Measurements from ENCODE around the gene OGFR. TPM values are rescaled to one million over a fixed set of nuclear protein-coding genes. Genes with fewer than 3 reads are reported as not detected.

The OGFR gene
- total RNA-seq, 1 donor from 2014 or later, result 43.7 TPM

DNA sequence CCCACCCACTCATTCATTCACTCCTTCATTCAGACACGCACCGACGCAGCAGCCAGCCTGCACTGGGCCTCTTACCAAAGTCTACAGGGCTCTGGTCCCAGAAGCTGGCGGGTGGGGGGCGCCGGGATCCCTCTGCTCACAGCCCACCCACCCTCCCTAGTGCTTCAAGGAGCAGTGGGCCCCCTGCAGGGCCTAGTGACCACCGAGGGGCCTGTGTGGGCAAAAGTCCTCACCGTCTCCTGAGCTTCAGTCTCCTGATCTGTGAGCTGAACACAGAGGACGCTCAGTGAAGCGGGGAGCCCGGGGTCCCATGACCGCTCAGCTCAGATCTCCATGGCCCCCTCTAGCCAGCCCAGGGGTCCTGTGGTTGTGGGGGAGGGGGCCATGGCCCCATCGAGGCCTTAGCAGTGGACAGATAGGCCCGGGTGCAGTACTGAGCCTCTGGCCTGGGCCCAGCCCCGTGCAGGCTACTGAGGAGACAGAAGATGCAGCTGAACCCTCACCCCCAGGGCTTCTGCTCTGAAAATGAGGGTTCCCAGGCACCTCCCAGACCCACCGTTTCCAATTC lies 41.8 kb upstream of the OGFR start:
- intact Hi-C loops (cut with DNase I), result no loop called here
- Histone ChIP-seq H3K4me1 (peaks cover under 1% of the 10 kb centered on the region), H3K36me3 (no peaks in the 10 kb centered on the region), H3K9me3 (no peaks in the 10 kb centered on the region), H3K27ac (no peak overlapping the region), H3K27me3 (no peaks in the 10 kb centered on the region), H3K4me3 (no peak overlapping the region)
- TF ChIP-seq POLR2A (IDR thresholded peaks at IDR 0.05), result no peak
- TF ChIP-seq POLR2AphosphoS5 (IDR thresholded peaks at IDR 0.05; ENCODE audit: insufficient read depth in 1 of 2, low read depth in 1 of 2), result no peak
- TF ChIP-seq, protein P1, sequence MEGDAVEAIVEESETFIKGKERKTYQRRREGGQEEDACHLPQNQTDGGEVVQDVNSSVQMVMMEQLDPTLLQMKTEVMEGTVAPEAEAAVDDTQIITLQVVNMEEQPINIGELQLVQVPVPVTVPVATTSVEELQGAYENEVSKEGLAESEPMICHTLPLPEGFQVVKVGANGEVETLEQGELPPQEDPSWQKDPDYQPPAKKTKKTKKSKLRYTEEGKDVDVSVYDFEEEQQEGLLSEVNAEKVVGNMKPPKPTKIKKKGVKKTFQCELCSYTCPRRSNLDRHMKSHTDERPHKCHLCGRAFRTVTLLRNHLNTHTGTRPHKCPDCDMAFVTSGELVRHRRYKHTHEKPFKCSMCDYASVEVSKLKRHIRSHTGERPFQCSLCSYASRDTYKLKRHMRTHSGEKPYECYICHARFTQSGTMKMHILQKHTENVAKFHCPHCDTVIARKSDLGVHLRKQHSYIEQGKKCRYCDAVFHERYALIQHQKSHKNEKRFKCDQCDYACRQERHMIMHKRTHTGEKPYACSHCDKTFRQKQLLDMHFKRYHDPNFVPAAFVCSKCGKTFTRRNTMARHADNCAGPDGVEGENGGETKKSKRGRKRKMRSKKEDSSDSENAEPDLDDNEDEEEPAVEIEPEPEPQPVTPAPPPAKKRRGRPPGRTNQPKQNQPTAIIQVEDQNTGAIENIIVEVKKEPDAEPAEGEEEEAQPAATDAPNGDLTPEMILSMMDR (IDR thresholded peaks at IDR 0.05), result no peak
- no peak for DNase-seq (ENCODE audit: extremely low spot score in 2 of 2)

DNA sequence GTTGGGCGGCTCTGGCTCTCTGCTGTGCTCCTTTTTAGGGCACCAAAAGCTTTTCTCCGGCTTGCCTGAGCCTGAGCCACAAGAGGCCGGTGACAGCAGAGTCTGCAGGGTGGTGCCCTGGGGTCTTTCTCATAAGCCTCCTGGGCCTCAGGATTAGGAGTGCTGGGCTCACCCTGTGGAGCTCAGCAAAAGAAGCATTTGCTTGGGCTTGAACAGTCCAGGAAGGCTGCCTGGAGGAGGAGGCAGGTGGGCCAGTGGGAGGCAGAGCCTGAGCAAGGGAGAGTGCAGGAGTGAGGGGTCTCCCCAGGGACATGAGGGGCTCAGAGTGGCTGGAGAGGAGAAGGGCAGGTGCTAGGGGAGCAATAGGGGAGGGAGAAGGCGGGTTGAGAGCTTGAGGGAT lies 41.2 kb upstream of the OGFR start:
- no peaks in the 10 kb centered on the region for H3K9me3 ChIP-seq
- no peak overlapping the region for H3K4me3 ChIP-seq
- no peak overlapping the region for H3K27ac ChIP-seq
- H3K27me3 ChIP-seq, result no peaks in the 10 kb centered on the region
- no peaks in the 10 kb centered on the region for H3K36me3 ChIP-seq
- DNase-seq (ENCODE audit: extremely low spot score in 2 of 2), result no peak
- TF ChIP-seq, protein P1 (IDR thresholded peaks at IDR 0.05), result no peak
- TF ChIP-seq POLR2A (IDR thresholded peaks at IDR 0.05) (no peak), POLR2AphosphoS5 (IDR thresholded peaks at IDR 0.05; ENCODE audit: insufficient read depth in 1 of 2, low read depth in 1 of 2) (no peak)
- intact Hi-C loops (cut with DNase I), result no loop called here
- peaks cover 5% of the 10 kb centered on the region for H3K4me1 ChIP-seq

DNA sequence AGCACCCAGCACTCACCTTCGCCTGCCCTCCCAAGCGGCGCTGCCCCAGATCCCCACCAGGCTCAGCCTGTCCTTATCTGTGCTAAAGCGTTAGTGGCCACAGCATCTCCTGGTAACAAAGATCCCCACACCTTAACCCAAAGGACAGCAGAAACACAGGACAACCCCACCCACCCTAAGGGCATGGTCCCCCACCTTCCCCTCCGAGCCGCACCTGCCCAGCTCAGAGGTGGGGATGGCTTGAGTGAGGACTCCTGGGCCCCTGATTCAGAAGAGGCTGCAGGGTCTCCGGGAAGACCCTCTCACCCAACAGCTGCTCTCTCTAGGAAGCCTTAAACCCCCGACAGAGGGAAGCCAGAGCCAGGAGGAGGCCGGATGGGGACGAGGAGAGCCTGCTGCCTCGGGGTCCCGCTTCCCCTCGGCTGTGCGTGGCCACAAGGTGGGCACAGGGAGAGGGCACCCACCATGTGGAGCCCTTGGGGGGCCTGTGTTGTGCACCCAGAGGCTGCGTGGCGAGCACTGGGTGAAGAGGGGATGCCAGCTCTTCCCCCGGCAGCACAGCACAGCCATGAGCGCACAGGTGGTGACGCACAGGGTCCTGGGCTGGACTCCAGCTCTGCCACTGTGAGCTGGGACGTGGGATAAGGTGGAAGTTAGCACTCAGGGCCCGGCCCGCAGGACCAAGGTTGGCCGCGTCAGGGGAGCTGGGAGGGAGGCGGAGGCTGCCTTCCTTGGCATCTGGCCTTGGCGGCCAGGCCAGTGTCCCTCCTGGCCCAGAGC lies 40.3 kb upstream of the OGFR start:
- Histone ChIP-seq H3K36me3 (no peaks in the 10 kb centered on the region), H3K27ac (no peak overlapping the region), H3K4me1 (peaks cover 8% of the 10 kb centered on the region), H3K9me3 (no peaks in the 10 kb centered on the region), H3K27me3 (no peaks in the 10 kb centered on the region), H3K4me3 (no peak overlapping the region)
- TF ChIP-seq POLR2AphosphoS5 (IDR thresholded peaks at IDR 0.05; ENCODE audit: insufficient read depth in 1 of 2, low read depth in 1 of 2) (no peak), POLR2A (IDR thresholded peaks at IDR 0.05) (no peak)
- TF ChIP-seq, protein P1 (IDR thresholded peaks at IDR 0.05), result no peak
- intact Hi-C loops (cut with DNase I), result no loop called here
- DNase-seq (ENCODE audit: extremely low spot score in 2 of 2), result no peak

DNA sequence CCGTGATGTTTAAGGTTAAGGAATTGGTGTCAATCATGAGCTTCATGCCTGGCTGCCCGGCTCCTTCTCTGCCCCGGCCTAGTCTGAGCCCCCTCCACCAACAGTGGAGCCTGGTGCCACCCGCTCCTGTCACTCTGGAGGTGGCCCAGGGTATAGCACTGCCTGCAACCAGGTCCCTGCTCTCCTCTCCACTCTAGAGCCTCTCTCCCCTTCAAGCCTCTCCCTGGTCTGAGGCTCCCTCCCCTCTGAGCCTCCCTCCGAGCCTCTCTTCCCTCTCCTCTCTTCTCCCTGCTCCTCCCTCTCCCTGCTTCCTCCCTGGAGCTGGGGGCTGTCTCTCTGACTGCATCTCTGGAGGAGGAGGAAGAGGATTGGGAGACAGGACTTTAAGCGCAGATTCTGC lies 39.6 kb upstream of the OGFR start:
- Histone ChIP-seq H3K27me3 (no peaks in the 10 kb centered on the region), H3K36me3 (no peaks in the 10 kb centered on the region), H3K4me1 (peaks cover 8% of the 10 kb centered on the region), H3K4me3 (no peak overlapping the region), H3K27ac (no peak overlapping the region), H3K9me3 (no peaks in the 10 kb centered on the region)
- TF ChIP-seq POLR2AphosphoS5 (IDR thresholded peaks at IDR 0.05; ENCODE audit: insufficient read depth in 1 of 2, low read depth in 1 of 2) (no peak), POLR2A (IDR thresholded peaks at IDR 0.05) (no peak)
- no peak for DNase-seq (ENCODE audit: extremely low spot score in 2 of 2)
- intact Hi-C loops (cut with DNase I), result no loop called here

DNA sequence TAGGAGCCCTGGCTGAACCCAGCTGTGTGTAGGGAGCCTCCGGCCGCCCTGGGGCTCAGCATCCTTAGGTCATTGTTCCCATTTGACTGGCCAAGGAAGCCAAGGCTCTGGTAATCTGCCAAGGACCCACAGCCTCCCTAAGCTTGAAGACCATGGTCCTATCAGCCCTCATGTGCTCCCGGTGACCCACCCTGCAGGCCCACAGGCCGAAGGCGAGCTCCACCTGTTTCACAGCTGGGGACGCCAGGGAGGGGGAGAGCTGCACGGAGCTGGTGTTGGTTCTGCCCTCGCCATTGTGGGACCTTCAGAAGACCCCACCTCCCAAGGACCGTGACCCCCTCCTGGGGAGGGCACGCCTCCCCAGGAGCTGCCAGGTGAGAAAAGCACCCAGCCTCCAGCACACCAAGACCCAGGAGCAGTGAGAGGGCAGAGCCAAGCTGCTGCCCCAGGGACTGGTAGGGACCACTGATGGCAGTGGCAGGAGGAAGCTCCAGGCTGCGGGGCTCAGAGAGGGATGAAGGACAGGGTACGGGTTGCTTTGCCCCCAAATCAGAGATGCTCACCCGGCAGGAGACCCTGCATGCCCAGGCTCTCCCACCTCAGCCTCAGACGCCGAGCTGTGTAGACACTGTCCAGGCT lies 39.1 kb upstream of the OGFR start:
- TF ChIP-seq, protein P1 (IDR thresholded peaks at IDR 0.05), result no peak
- TF ChIP-seq POLR2AphosphoS5 (IDR thresholded peaks at IDR 0.05; ENCODE audit: insufficient read depth in 1 of 2, low read depth in 1 of 2) (no peak), POLR2A (IDR thresholded peaks at IDR 0.05) (no peak)
- H3K27ac ChIP-seq, result no peak overlapping the region
- H3K36me3 ChIP-seq, result no peaks in the 10 kb centered on the region
- no peak for DNase-seq (ENCODE audit: extremely low spot score in 2 of 2)
- H3K9me3 ChIP-seq, result no peaks in the 10 kb centered on the region
- intact Hi-C loops (cut with DNase I), result no loop called here
- H3K4me1 ChIP-seq, result peaks cover 8% of the 10 kb centered on the region
- no peaks in the 10 kb centered on the region for H3K27me3 ChIP-seq
- no peak overlapping the region for H3K4me3 ChIP-seq

Data from vagina (tissue), 2 donors.